Endodermal cell (in vitro differentiated cells): ENCODE data around the gene OR7G3. TPM values are rescaled to one million over a fixed set of nuclear protein-coding genes. Genes with fewer than 3 reads are reported as not detected.
A peak's percentile ranks its signal among the peaks of the same experiment; 100 is the strongest.

ENCODE experiments used
- DNase-seq: peaks from one replicate; pipeline ENCODE4 v3.0.0-alpha.2; 2017
- H3K27ac ChIP-seq: 2 replicates; pipeline ENCODE4 v1.5.1; 2013; ENCODE audit warnings: mild to moderate bottlenecking, low read depth, low read length, moderate library complexity
- H3K27me3 ChIP-seq: 2 replicates; pipeline ENCODE4 v1.6.1; 2013; ENCODE audit warnings: mild to moderate bottlenecking, low read length, moderate library complexity; ENCODE audit not compliant: insufficient read depth, control insufficient read depth, poor library complexity, severe bottlenecking
- H3K36me3 ChIP-seq: 2 replicates; pipeline ENCODE4 v1.7.0; 2013; ENCODE audit warnings: mild to moderate bottlenecking, low read length, moderate library complexity; ENCODE audit not compliant: control insufficient read depth, insufficient read depth
- H3K4me1 ChIP-seq: one replicate; pipeline ENCODE4 v1.7.0; 2013; ENCODE audit warnings: low read length; ENCODE audit not compliant: control insufficient read depth, insufficient read depth
- H3K4me3 ChIP-seq: 2 replicates; pipeline ENCODE4 v1.5.1; 2013; ENCODE audit warnings: mild to moderate bottlenecking, low read length, moderate library complexity
- H3K9ac ChIP-seq: 2 replicates; pipeline ENCODE4 v1.6.1; 2013; ENCODE audit warnings: mild to moderate bottlenecking, low read length, moderate library complexity; ENCODE audit not compliant: poor library complexity, severe bottlenecking; ENCODE audit errors: extremely low read depth
- H3K9me3 ChIP-seq: 2 replicates; pipeline ENCODE4 v1.6.1; 2013; ENCODE audit warnings: mild to moderate bottlenecking, low read length, moderate library complexity; ENCODE audit not compliant: control insufficient read depth
- H3K27ac Mint-ChIP-seq: 2 replicates; pipeline ENCODE4 v1.8.0; 2020; ENCODE audit warnings: mixed read lengths
- H3K27me3 Mint-ChIP-seq: 2 replicates; pipeline ENCODE4 v1.8.0; 2021; ENCODE audit warnings: mild to moderate bottlenecking, mixed read lengths; ENCODE audit not compliant: insufficient read depth
- H3K36me3 Mint-ChIP-seq: 2 replicates; pipeline ENCODE4 v1.8.0; 2020; ENCODE audit warnings: low read depth, mixed read lengths
- H3K4me1 Mint-ChIP-seq: 2 replicates; pipeline ENCODE4 v1.8.0; 2020; ENCODE audit warnings: mixed read lengths
- H3K4me3 Mint-ChIP-seq: 2 replicates; pipeline ENCODE4 v1.8.0; 2020; ENCODE audit warnings: mild to moderate bottlenecking, moderate library complexity, mixed read lengths
- H3K9me3 Mint-ChIP-seq: 2 replicates; pipeline ENCODE4 v1.8.0; 2020; ENCODE audit warnings: mild to moderate bottlenecking, mixed read lengths
- WGBS, 2 experiments: methylation state at CpG; one replicate each; pipeline versions ENCODE4 v1.1.5 to v1.1.7; 2013; ENCODE audit warnings: missing lambda C conversion rate in 2 of 2, mixed read lengths in 1 of 2; ENCODE audit not compliant: insufficient coverage in 1 of 2, insufficient read length in 1 of 2; 5-methylcytosine and 5-hydroxymethylcytosine counted together
- total RNA-seq, 2 donors: library from RNA; stranded (reverse); fragmentation: NEBNext Ultra II Directional in 1 of 2; extraction: Animal tissue kit (Norgen Biotek cat#: 25700) in 1 of 2; gene quantifications; 2 replicates in 1 of 2; 3 replicates in 1 of 2; pipeline ENCODE4 v1.2.1, GENCODE V29; 2021
- TF ChIP-seq, protein P1 (sequence below): fragments of 200-600 bp; sonication (generic); conservative IDR thresholded peaks from 2 replicates; pipeline ENCODE4 v1.5.0; 2021; ENCODE audit warnings: antibody characterized with exemption, mild to moderate bottlenecking

Gene OR7G3
- total RNA-seq, 2 donors from 2014 or later = not detected

DNA sequence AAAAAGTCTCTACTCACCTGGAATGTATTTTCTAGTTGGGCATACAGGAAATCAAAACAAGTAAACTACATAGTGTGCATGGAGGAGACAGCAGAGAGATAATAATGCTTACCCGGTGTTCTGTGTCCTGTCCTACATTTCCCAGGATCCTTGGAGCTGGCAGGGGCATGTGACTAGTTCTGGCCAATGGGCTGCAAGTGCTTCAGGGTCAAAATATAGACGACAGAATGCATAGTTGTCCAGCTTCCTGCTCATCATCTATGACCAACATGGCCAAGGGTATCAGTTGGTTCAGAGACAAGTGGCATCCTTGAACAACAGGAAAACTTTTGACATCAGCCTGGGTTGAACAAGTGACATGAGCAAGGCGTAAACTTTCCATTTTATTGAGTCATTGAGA is 21.9 kb upstream of the OR7G3 start:
- Histone ChIP-seq H3K27me3 (no peaks in the 10 kb centered on the region), H3K4me3 (peak overlapping the region; percentile 64), H3K36me3 (peaks cover 74% of the 10 kb centered on the region), H3K9me3 (peaks cover 94% of the 10 kb centered on the region), H3K4me1 (no peaks in the 10 kb centered on the region), H3K9ac (no peak overlapping the region), H3K27ac (no peak overlapping the region)
- TF ChIP-seq, protein P1, sequence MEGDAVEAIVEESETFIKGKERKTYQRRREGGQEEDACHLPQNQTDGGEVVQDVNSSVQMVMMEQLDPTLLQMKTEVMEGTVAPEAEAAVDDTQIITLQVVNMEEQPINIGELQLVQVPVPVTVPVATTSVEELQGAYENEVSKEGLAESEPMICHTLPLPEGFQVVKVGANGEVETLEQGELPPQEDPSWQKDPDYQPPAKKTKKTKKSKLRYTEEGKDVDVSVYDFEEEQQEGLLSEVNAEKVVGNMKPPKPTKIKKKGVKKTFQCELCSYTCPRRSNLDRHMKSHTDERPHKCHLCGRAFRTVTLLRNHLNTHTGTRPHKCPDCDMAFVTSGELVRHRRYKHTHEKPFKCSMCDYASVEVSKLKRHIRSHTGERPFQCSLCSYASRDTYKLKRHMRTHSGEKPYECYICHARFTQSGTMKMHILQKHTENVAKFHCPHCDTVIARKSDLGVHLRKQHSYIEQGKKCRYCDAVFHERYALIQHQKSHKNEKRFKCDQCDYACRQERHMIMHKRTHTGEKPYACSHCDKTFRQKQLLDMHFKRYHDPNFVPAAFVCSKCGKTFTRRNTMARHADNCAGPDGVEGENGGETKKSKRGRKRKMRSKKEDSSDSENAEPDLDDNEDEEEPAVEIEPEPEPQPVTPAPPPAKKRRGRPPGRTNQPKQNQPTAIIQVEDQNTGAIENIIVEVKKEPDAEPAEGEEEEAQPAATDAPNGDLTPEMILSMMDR = no peak
- no peak overlapping the region for H3K4me3 Mint-ChIP-seq
- H3K27me3 Mint-ChIP-seq = no peaks in the 10 kb centered on the region
- DNase-seq = no peak
- H3K4me1 Mint-ChIP-seq = no peaks in the 10 kb centered on the region
- peaks cover 95% of the 10 kb centered on the region for H3K9me3 Mint-ChIP-seq
- WGBS, 2 experiments = 92 to 94% methylated on average over 2 to 3 of the region's 3 CpGs
- peaks cover 93% of the 10 kb centered on the region for H3K36me3 Mint-ChIP-seq
- no peak overlapping the region for H3K27ac Mint-ChIP-seq

DNA sequence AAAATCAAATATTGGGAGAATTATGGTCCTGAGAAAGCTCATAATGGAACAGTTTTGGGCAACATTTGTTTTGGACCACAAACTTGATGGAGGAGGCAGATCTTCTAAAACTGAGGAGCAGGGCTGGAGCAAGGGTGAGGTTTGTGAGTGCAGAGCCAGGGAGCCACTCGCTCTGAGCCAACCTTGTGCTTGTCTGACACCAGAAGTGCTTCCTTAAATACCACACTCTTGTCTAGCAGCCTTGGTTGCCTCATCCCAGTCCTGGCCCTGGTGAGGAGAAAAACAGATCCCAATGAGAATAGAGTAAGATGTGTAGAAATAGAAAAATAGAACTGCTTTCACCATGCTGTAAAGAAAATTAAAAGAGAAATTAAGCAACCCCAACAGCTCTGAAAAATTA is 20.1 kb upstream of the OR7G3 start:
- H3K9me3 Mint-ChIP-seq = peaks cover 86% of the 10 kb centered on the region
- H3K27me3 Mint-ChIP-seq = no peaks in the 10 kb centered on the region
- no peak overlapping the region for H3K27ac Mint-ChIP-seq
- H3K4me1 Mint-ChIP-seq = peaks cover 3% of the 10 kb centered on the region
- no peaks in the 10 kb centered on the region for H3K27me3 ChIP-seq
- DNase-seq = no peak
- peaks cover 74% of the 10 kb centered on the region for H3K36me3 ChIP-seq
- no peak overlapping the region for H3K9ac ChIP-seq
- H3K27ac ChIP-seq = no peak overlapping the region
- peaks cover 90% of the 10 kb centered on the region for H3K36me3 Mint-ChIP-seq
- H3K4me3 ChIP-seq = no peak overlapping the region
- TF ChIP-seq, protein P1 = no peak
- no peaks in the 10 kb centered on the region for H3K4me1 ChIP-seq
- no peak overlapping the region for H3K4me3 Mint-ChIP-seq
- peaks cover 92% of the 10 kb centered on the region for H3K9me3 ChIP-seq
- 90% methylated on average over 1 of the region's 1 CpG; no CpG with 5 or more reads in 1 of the 2 experiments for WGBS, 2 experiments

DNA sequence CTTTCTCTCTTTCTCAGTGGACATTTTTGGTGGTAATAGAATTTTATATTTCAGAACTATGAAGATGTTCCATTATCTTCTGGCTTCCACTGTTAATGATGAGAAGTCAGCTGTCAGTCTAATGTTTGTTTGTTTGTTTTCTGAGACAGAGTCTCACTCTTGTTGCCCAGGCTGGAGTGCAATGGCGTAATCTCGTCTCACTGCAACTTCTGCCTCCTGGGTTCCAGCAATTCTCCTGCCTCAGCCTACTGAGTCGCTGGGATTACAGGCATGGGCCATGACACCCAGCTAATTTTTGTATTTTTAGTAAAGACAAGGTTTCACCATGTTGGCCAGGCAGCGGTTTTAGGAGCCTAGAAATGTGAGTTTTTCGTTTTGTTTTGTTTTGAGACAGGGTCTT is 18.2 kb upstream of the OR7G3 start:
- peaks cover 66% of the 10 kb centered on the region for H3K9me3 Mint-ChIP-seq
- no peaks in the 10 kb centered on the region for H3K27me3 ChIP-seq
- TF ChIP-seq, protein P1 = no peak
- no peak overlapping the region for H3K4me3 Mint-ChIP-seq
- H3K36me3 Mint-ChIP-seq = peaks cover 77% of the 10 kb centered on the region
- 97 to 100% methylated on average over 4 to 5 of the region's 5 CpGs for WGBS, 2 experiments
- no peak overlapping the region for H3K27ac Mint-ChIP-seq
- no peaks in the 10 kb centered on the region for H3K27me3 Mint-ChIP-seq
- H3K4me1 Mint-ChIP-seq = peaks cover 3% of the 10 kb centered on the region
- H3K4me1 ChIP-seq = no peaks in the 10 kb centered on the region
- peak overlapping the region; percentile 60 for H3K4me3 ChIP-seq
- peaks cover 73% of the 10 kb centered on the region for H3K9me3 ChIP-seq
- H3K27ac ChIP-seq = no peak overlapping the region
- no peak for DNase-seq
- H3K36me3 ChIP-seq = peaks cover 67% of the 10 kb centered on the region
- no peak overlapping the region for H3K9ac ChIP-seq
